Tibial artery (tissue), 4 donors: Measurements from ENCODE around the gene VSX1.

Experiments
- DNase-seq, 2 donors: peaks; one replicate each; pipeline ENCODE4 v3.0.0-alpha.2; 2019
- H3K27ac ChIP-seq, 2 donors: fragments of 200-600 bp; sonication (generic) in 1 of 2; 1 replicate in 1 of 2; 2 replicates in 1 of 2; pipeline ENCODE4 v1.5.1; 2018 to 2019; ENCODE audit warnings: mild to moderate bottlenecking in 1 of 2
- H3K27me3 ChIP-seq, 2 donors: fragments of 200-600 bp; sonication (generic) in 1 of 2; one replicate each; pipeline versions ENCODE4 v1.5.1 to v1.6.0; 2016 to 2019
- H3K36me3 ChIP-seq, 3 donors: fragments of 200-600 bp; sonication (generic) in 2 of 3; one replicate each; pipeline ENCODE4 v1.5.1; 2016 to 2019; ENCODE audit warnings: mild to moderate bottlenecking in 2 of 3
- H3K4me1 ChIP-seq, 4 donors: fragments of 200-600 bp; sonication (generic) in 2 of 4; 1 replicate in 3 of 4; 2 replicates in 1 of 4; pipeline ENCODE4 v1.5.1; 2016 to 2019
- H3K4me3 ChIP-seq, 2 donors: fragments of 200-600 bp; sonication (generic) in 1 of 2; 1 replicate in 1 of 2; 2 replicates in 1 of 2; pipeline ENCODE4 v1.5.1; 2018 to 2019; ENCODE audit warnings: mild to moderate bottlenecking in 2 of 2
- H3K9me3 ChIP-seq, 3 donors: fragments of 200-600 bp; sonication (generic) in 1 of 3; one replicate each; pipeline ENCODE4 v1.5.1; 2016 to 2019
- intact Hi-C: fragments of 100-400 bp; cut with DNase I; formaldehyde crosslinking; loops from one replicate; pipeline ENCODE4 v1.15.0; 2023; ENCODE audit warnings: low total_unique reads
- TF ChIP-seq, protein P1 (sequence below), 2 experiments: fragments of 200-600 bp in 1 of 2; fragments of 450-650 bp in 1 of 2; IDR thresholded peaks; one replicate each; pipeline ENCODE4 v1.5.1; 2017 to 2019; ENCODE audit warnings: antibody characterized with exemption in 2 of 2, mild to moderate bottlenecking in 1 of 2, moderate library complexity in 1 of 2

VSX1 gene

GRCh38 chr20:25126204-25127029, 44.5 kb upstream of the VSX1 start:
- no peak overlapping the region for H3K27ac ChIP-seq
- H3K36me3 ChIP-seq, result no peaks in the 10 kb centered on the region
- TF ChIP-seq, protein P1, sequence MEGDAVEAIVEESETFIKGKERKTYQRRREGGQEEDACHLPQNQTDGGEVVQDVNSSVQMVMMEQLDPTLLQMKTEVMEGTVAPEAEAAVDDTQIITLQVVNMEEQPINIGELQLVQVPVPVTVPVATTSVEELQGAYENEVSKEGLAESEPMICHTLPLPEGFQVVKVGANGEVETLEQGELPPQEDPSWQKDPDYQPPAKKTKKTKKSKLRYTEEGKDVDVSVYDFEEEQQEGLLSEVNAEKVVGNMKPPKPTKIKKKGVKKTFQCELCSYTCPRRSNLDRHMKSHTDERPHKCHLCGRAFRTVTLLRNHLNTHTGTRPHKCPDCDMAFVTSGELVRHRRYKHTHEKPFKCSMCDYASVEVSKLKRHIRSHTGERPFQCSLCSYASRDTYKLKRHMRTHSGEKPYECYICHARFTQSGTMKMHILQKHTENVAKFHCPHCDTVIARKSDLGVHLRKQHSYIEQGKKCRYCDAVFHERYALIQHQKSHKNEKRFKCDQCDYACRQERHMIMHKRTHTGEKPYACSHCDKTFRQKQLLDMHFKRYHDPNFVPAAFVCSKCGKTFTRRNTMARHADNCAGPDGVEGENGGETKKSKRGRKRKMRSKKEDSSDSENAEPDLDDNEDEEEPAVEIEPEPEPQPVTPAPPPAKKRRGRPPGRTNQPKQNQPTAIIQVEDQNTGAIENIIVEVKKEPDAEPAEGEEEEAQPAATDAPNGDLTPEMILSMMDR (IDR thresholded peaks at IDR 0.05), result no peak
- H3K4me3 ChIP-seq, result no peak overlapping the region
- DNase-seq, result no peak
- no peaks in the 10 kb centered on the region for H3K9me3 ChIP-seq
- no peaks in the 10 kb centered on the region for H3K4me1 ChIP-seq
- H3K27me3 ChIP-seq, result peaks cover 0 to 6% of the 10 kb centered on the region in 2 donors
- intact Hi-C loops, result no loop called here

DNA sequence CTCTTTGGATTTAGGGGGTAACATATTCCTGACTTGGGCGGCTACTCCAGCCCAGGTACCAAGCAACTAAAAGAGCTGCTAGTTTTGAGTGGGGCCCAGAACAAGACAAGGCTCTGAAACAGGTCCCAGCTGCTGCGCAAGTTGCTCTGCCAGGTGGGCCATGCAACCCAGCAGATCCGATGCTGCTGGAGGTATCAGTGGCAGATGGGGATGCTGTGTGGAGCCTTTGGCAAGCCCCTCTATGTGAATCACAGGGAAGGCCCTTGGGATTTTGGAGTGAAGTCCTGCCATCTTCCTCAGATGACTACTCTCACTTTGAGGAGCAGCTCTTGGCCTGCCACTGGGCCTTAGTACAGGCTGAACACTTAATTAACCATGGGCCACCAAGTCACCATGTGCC, 43.7 kb upstream of the VSX1 start:
- Histone ChIP-seq H3K9me3 (no peaks in the 10 kb centered on the region), H3K27ac (no peak overlapping the region), H3K4me3 (no peak overlapping the region), H3K27me3 (peaks cover 0 to 3% of the 10 kb centered on the region in 2 donors), H3K4me1 (no peaks in the 10 kb centered on the region), H3K36me3 (no peaks in the 10 kb centered on the region)
- intact Hi-C loops, result no loop called here
- DNase-seq, result no peak
- TF ChIP-seq, protein P1 (IDR thresholded peaks at IDR 0.05), result no peak

- DNase-seq, result no peak
- TF ChIP-seq, protein P1 (IDR thresholded peaks at IDR 0.05), result no peak
- Histone ChIP-seq H3K36me3 (no peaks in the 10 kb centered on the region), H3K4me3 (no peak overlapping the region), H3K9me3 (no peaks in the 10 kb centered on the region), H3K4me1 (peaks cover 0 to 15% (median 8%) of the 10 kb centered on the region in 4 donors), H3K27me3 (no peaks in the 10 kb centered on the region), H3K27ac (no peak overlapping the region)
- intact Hi-C loops, result no loop called here
These were observed 39.0 kb upstream of the VSX1 start for GRCh38 chr20:25120920-25121319.

DNA sequence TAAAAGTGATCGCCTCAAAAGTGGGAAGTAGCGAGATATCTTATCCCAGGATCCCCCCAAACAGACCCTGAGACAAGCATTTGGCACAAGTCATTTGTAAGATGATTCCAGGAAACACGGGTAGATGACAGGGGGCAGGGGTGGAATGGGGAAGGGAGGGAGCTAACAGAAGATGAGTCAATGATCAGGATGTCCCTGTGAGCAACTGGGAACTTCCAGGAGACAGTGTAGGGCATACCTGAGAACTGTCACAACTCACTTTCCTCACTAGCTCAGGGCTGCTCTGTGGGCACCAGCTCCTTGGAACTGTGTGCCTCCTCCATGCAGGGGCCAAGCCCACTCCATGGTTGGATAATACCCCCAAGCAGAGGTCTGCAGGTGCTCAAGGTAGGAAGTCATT, 38.5 kb upstream of the VSX1 start:
- no peaks in the 10 kb centered on the region for H3K9me3 ChIP-seq
- H3K4me1 ChIP-seq, result peaks cover 0 to 19% (median 12%) of the 10 kb centered on the region in 4 donors
- TF ChIP-seq, protein P1 (IDR thresholded peaks at IDR 0.05), result no peak
- no peak for DNase-seq
- no peaks in the 10 kb centered on the region for H3K36me3 ChIP-seq
- no peak overlapping the region for H3K27ac ChIP-seq
- no peaks in the 10 kb centered on the region for H3K27me3 ChIP-seq
- no peak overlapping the region for H3K4me3 ChIP-seq
- intact Hi-C loops, result no loop called here

- Histone ChIP-seq H3K9me3 (no peaks in the 10 kb centered on the region), H3K27me3 (no peaks in the 10 kb centered on the region), H3K4me3 (no peak overlapping the region), H3K36me3 (no peaks in the 10 kb centered on the region), H3K4me1 (peaks cover 0 to 24% (median 13%) of the 10 kb centered on the region in 4 donors), H3K27ac (no peak overlapping the region)
- TF ChIP-seq, protein P1 (IDR thresholded peaks at IDR 0.05), result no peak
- intact Hi-C loops, result no loop called here
- DNase-seq, result no peak
These were observed 36.6 kb upstream of the VSX1 start for GRCh38 chr20:25118529-25118928.
